Prostate gland (tissue), 2 donors: ENCODE results near the gene USP13. TPM values are rescaled to one million over a fixed set of nuclear protein-coding genes. Genes with fewer than 3 reads are reported as not detected.

Experiments used
- DNase-seq: peaks from one replicate; pipeline ENCODE4 v3.0.0-alpha.2; 2019; ENCODE audit warnings: low spot score
- H3K27ac ChIP-seq, 2 donors: fragments of 200-600 bp; sonication (generic); 2 replicates each; pipeline ENCODE4 v1.5.1; 2017 to 2019
- H3K27me3 ChIP-seq: fragments of 200-600 bp; sonication (generic); replicated peaks from 2 replicates; pipeline ENCODE4 v1.5.1; 2019; ENCODE audit not compliant: insufficient read depth
- H3K36me3 ChIP-seq, 2 donors: fragments of 200-600 bp; sonication (generic); 1 replicate in 1 of 2; 2 replicates in 1 of 2; pipeline versions ENCODE4 v1.5.1 to v1.8.1; 2017 to 2019
- H3K4me1 ChIP-seq: fragments of 200-600 bp; sonication (generic); replicated peaks from 2 replicates; pipeline ENCODE4 v1.5.1; 2019
- H3K4me3 ChIP-seq, 2 donors: fragments of 200-600 bp; sonication (generic); 2 replicates each; pipeline ENCODE4 v1.5.1; 2017 to 2019
- H3K9me3 ChIP-seq: fragments of 200-600 bp; sonication (generic); 2 replicates; pipeline ENCODE4 v1.5.1; 2017
- POLR2A ChIP-seq: fragments of 450-650 bp; IDR thresholded peaks from one replicate; pipeline ENCODE4 v1.6.1; 2016; ENCODE audit warnings: antibody characterized with exemption, mild to moderate bottlenecking
- POLR2AphosphoS5 ChIP-seq: sonication (generic); formaldehyde crosslinking; IDR thresholded peaks from one replicate; pipeline ENCODE4 v1.6.1; 2017; ENCODE audit warnings: antibody characterized with exemption
- WGBS: methylation state at CpG from one replicate; pipeline ENCODE4 v1.1.5; 2018; 5-methylcytosine and 5-hydroxymethylcytosine counted together
- intact Hi-C: fragments of 100-400 bp; cut with DNase I; formaldehyde crosslinking; loops from one replicate; pipeline ENCODE4 v1.14.2; 2022
- total RNA-seq, 2 donors: library from RNA; depleted of rRNA; stranded (reverse); fragments of >200 nt; gene quantifications; one replicate each; pipeline ENCODE4 v1.1.0, GENCODE V29; 2016
- TF ChIP-seq, protein P1 (sequence below), 4 experiments: fragments of 200-600 bp in 2 of 4; fragments of 450-650 bp in 2 of 4; sonication (generic) in 2 of 4; IDR thresholded peaks; 1 replicate in 3 of 4; 2 replicates in 1 of 4; pipeline ENCODE4 v1.5.1; 2016 to 2019; ENCODE audit warnings: antibody characterized with exemption in 4 of 4, mild to moderate bottlenecking in 2 of 4, moderate library complexity in 2 of 4

The USP13 gene
- total RNA-seq, 2 donors from 2014 or later, result 11.7 to 52.6 TPM

DNA sequence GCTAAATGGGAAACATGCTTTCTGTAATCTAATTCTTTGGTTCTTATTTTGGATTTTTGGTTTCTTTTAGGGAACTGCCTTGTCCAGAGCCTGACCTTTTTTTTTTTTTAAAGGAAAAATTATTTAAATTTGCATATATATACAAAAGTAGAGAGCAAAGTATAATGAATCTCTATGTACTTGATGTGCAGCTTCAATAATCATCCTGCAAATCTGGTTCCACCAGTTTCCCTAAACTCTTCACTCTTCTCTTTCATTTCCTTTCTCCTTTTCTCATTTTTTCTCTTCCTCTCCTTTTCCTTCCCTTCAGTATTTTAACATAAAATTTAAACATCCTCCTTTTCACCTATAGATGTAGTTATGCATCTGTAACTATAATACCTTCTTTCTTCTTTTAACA is 82.5 kb downstream of the USP13 start:
- Histone ChIP-seq H3K4me1 (no peaks in the 10 kb centered on the region), H3K27me3 (no peaks in the 10 kb centered on the region), H3K9me3 (no peaks in the 10 kb centered on the region), H3K36me3 (no peaks in the 10 kb centered on the region), H3K4me3 (no peak overlapping the region), H3K27ac (no peak overlapping the region)
- no peak for DNase-seq
- TF ChIP-seq, protein P1, sequence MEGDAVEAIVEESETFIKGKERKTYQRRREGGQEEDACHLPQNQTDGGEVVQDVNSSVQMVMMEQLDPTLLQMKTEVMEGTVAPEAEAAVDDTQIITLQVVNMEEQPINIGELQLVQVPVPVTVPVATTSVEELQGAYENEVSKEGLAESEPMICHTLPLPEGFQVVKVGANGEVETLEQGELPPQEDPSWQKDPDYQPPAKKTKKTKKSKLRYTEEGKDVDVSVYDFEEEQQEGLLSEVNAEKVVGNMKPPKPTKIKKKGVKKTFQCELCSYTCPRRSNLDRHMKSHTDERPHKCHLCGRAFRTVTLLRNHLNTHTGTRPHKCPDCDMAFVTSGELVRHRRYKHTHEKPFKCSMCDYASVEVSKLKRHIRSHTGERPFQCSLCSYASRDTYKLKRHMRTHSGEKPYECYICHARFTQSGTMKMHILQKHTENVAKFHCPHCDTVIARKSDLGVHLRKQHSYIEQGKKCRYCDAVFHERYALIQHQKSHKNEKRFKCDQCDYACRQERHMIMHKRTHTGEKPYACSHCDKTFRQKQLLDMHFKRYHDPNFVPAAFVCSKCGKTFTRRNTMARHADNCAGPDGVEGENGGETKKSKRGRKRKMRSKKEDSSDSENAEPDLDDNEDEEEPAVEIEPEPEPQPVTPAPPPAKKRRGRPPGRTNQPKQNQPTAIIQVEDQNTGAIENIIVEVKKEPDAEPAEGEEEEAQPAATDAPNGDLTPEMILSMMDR (IDR thresholded peaks at IDR 0.05), result no peak
- TF ChIP-seq POLR2AphosphoS5, result peak; percentile 7
- intact Hi-C loops, result no loop called here

DNA sequence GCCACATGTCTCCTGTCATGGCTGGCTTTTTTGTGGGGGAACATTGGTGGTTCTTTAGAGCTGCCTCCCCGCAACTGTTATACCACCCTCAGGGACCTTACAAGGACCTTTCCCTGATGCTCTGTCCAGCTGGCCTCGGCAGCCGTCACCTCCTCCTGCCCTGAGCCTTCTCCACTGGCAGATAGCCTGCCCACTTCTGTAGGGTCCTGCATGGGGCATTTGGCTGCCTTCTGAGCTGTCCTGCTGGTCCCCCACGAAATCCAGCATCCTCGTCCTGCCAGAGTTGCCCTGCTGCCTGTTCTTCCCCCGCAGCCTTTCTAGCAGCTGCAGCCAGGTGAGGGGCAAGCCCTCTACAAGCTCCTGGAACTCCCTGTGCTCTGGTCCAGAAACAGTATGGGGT is 86.2 kb downstream of the USP13 start:
- DNase-seq, result no peak
- no peaks in the 10 kb centered on the region for H3K36me3 ChIP-seq
- TF ChIP-seq, protein P1 (IDR thresholded peaks at IDR 0.05), result no peak
- TF ChIP-seq POLR2A, result no peak
- no peak for TF ChIP-seq POLR2AphosphoS5
- intact Hi-C loops, result no loop called here
- H3K27me3 ChIP-seq, result no peaks in the 10 kb centered on the region
- no peak overlapping the region for H3K4me3 ChIP-seq
- no peaks in the 10 kb centered on the region for H3K4me1 ChIP-seq
- WGBS, result 96% methylated on average over 6 of the region's 6 CpGs
- H3K9me3 ChIP-seq, result no peaks in the 10 kb centered on the region
- H3K27ac ChIP-seq, result no peak overlapping the region

DNA sequence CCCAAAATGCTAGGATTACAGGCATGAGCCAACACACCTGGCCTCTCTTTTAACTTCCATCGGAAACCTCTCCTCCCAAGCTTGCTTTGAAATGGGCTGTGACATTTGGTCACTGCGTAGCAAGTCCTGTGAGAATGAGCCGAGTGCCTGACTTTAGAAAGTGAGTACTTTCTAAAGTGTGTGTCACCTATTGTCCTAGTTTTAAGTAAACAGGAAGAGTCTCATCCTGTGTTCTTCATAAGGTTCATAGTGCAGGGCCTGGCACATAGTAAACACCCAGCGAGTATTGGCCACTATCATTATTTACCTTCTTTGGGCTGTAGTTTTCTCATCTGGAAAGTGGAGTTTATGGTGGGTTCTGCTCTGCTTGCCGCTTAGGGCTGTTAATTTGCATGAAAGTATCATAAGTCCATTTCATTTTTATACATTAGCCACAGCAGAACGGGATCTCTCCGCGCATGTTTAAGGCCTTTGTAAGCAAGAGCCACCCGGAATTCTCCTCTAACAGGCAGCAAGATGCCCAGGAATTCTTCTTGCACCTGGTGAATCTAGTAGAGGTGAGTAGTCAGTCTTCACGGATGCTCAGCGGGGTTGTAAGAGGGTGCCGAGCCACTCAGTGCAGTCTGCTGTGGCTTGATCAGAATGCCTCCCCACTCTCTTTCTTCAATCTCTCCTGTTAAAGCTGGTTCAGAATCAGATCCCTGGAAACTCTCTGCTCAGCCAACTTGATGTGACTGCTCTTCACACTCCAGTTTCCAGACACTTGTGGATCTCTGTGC is 87.2 kb downstream of the USP13 start:
- no peak for DNase-seq
- Histone ChIP-seq H3K4me3 (no peak overlapping the region), H3K27me3 (no peaks in the 10 kb centered on the region), H3K9me3 (no peaks in the 10 kb centered on the region), H3K27ac (no peak overlapping the region), H3K4me1 (no peaks in the 10 kb centered on the region), H3K36me3 (no peaks in the 10 kb centered on the region)
- 88% methylated on average over 12 of the region's 12 CpGs for WGBS
- intact Hi-C loops, result no loop called here
- no peak for TF ChIP-seq POLR2A
- no peak for TF ChIP-seq POLR2AphosphoS5
- TF ChIP-seq, protein P1 (IDR thresholded peaks at IDR 0.05), result no peak

DNA sequence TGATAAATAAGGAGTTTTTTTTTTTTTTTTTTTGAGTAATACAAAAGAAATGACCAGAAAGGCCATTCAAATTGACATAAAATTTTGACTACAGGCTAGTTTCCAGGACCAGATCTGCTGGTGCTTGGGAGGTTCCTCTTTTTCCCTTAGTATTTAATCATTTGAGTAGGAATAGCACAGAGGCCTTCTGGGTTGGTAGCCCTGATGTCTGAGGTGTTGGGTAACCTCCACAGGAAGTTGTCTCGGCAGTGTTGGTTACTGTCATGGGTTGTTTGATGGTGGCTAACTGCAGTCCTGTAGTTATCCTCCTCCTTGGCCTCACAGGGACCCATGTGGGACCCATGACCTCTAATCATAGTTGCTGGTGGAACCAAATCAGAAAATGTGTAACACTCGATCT is 91.1 kb downstream of the USP13 start:
- no peak for TF ChIP-seq POLR2AphosphoS5
- no peak for TF ChIP-seq POLR2A
- TF ChIP-seq, protein P1 (IDR thresholded peaks at IDR 0.05), result no peak
- Histone ChIP-seq H3K36me3 (no peaks in the 10 kb centered on the region), H3K4me3 (no peak overlapping the region), H3K27me3 (no peaks in the 10 kb centered on the region), H3K27ac (no peak overlapping the region), H3K9me3 (no peaks in the 10 kb centered on the region), H3K4me1 (no peaks in the 10 kb centered on the region)
- 75% methylated on average over 2 of the region's 2 CpGs for WGBS
- no peak for DNase-seq
- intact Hi-C loops, result no loop called here

DNA sequence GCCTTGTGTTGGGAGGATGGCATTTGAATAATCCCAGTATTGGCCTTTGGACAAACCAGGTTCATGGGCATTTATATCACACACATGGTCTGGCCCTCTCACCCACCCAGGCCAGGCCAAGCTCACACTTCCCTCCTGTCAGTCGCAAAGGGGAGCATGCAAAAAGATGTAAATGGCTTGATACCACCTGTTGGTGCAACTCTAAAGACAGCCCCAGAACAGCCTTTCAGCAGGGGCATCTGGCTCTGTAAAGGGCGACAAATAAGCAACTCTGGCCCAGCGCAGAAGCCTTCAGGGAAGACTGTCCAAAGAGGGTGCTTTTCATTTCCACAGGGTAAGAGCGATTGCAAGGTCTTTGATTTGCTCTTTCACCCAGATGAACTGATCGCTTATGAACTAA is 91.8 kb downstream of the USP13 start:
- intact Hi-C loops, result no loop called here
- WGBS, result 89% methylated on average over 5 of the region's 5 CpGs
- Histone ChIP-seq H3K36me3 (no peaks in the 10 kb centered on the region), H3K27me3 (no peaks in the 10 kb centered on the region), H3K4me3 (no peak overlapping the region), H3K9me3 (no peaks in the 10 kb centered on the region), H3K4me1 (no peaks in the 10 kb centered on the region), H3K27ac (no peak overlapping the region)
- TF ChIP-seq POLR2AphosphoS5 (no peak), POLR2A (no peak)
- TF ChIP-seq, protein P1 (IDR thresholded peaks at IDR 0.05), result no peak
- DNase-seq, result no peak
